A549 (cell line): ENCODE data around the gene SLCO3A1. TPM values are rescaled to one million over a fixed set of nuclear protein-coding genes. Genes with fewer than 3 reads are reported as not detected.

Experiments
- ATAC-seq, 2 experiments: fragments of 200-7000 bp in 1 of 2; fragments of >200 bp in 1 of 2; cut with Nextera tagmentation in 1 of 2; cut with Tn5 transposase in 1 of 2; 3 replicates each; pipeline versions ENCODE4 v1.8.0 to v1.9.1; 2018 to 2020; ENCODE audit warnings: mild to moderate bottlenecking in 1 of 2, moderate library complexity in 1 of 2
- CTCF ChIA-PET: fragments of 300-600 bp; sonication (Branson Sonifier 250); formaldehyde crosslinking; extraction: SDS; loops from one replicate; lab custom pipeline; 2021; ENCODE audit warnings: antibody characterized with exemption, inconsistent platforms; lab: Yijun Ruan, JAX
- POLR2A ChIA-PET: fragments of 350-600 bp; formaldehyde crosslinking; extraction: SDS; loops from one replicate; lab custom pipeline; 2021; ENCODE audit warnings: antibody characterized with exemption, inconsistent platforms; lab: Yijun Ruan, JAX
- DNase-seq, 2 experiments: peaks; one replicate each; pipeline versions ENCODE4 v3.0.0 to v3.0.0-alpha.2; 2011 to 2016; ENCODE audit warnings: low read depth in 1 of 2, low spot score in 1 of 2
- FAIRE-seq: peaks from 2 replicates; lab custom pipeline; 2011; peaks lifted over from hg19 to GRCh38; lab: Jason Lieb, UNC
- H3K27ac ChIP-seq, 2 experiments: fragments of >200 bp; sonication (Bioruptor Twin); formaldehyde crosslinking; 3 replicates each; pipeline ENCODE4 v1.5.1; 2016 to 2017
- H3K4me1 ChIP-seq: fragments of >200 bp; sonication (Bioruptor Twin); formaldehyde crosslinking; 3 replicates; pipeline ENCODE4 v1.6.1; 2016
- H3K4me2 ChIP-seq: fragments of >200 bp; sonication (Bioruptor Twin); formaldehyde crosslinking; 3 replicates; pipeline ENCODE4 v1.6.1; 2016
- H3K4me3 ChIP-seq: fragments of >200 bp; sonication (Bioruptor Twin); formaldehyde crosslinking; 3 replicates; pipeline ENCODE4 v1.5.1; 2016
- H3K9me3 ChIP-seq: fragments of >200 bp; sonication (Bioruptor Twin); formaldehyde crosslinking; 3 replicates; pipeline ENCODE4 v1.6.1; 2016
- ATOH8 ChIP-seq: fragments of 250-450 bp; sonication (Bioruptor Pico); IDR thresholded peaks from 2 replicates; pipeline ENCODE4 v1.5.0; 2020; ENCODE audit warnings: low read depth, mild to moderate bottlenecking, moderate library complexity
- BHLHE40 ChIP-seq: IDR thresholded peaks from 2 replicates; pipeline ENCODE4 v1.6.1; 2012; ENCODE audit warnings: low read depth, low read length, inconsistent platforms
- CEBPB ChIP-seq, 2 experiments: fragments of >200 bp in 1 of 2; sonication (Bioruptor Twin) in 1 of 2; formaldehyde crosslinking in 1 of 2; IDR thresholded peaks; 2 replicates each; pipeline ENCODE4 v1.6.1; 2012 to 2016
- CHD2 ChIP-seq: fragments of 150-350 bp; IDR thresholded peaks from 2 replicates; pipeline ENCODE4 v1.6.1; 2014; ENCODE audit warnings: low read length; ENCODE audit not compliant: partially characterized antibody
- CHD4 ChIP-seq: fragments of 200-600 bp; sonication (generic); IDR thresholded peaks from 2 replicates; pipeline ENCODE4 v1.6.1; 2016; ENCODE audit warnings: antibody characterized with exemption, mild to moderate bottlenecking, borderline replicate concordance
- EHMT2 ChIP-seq: fragments of 200-600 bp; sonication (generic); IDR thresholded peaks from 2 replicates; pipeline ENCODE4 v1.6.1; 2016; ENCODE audit warnings: antibody characterized with exemption, low read depth, mild to moderate bottlenecking, moderate library complexity
- EP300 ChIP-seq, 2 experiments: fragments of >200 bp; sonication (Bioruptor Twin); formaldehyde crosslinking; IDR thresholded peaks; 2 replicates in 1 of 2; 3 replicates in 1 of 2; pipeline ENCODE4 v1.6.1; 2016 to 2017
- FOSB ChIP-seq: fragments of 250-450 bp; sonication (Bioruptor Pico); IDR thresholded peaks from 2 replicates; pipeline ENCODE4 v1.5.0; 2020; ENCODE audit warnings: mild to moderate bottlenecking, moderate library complexity
- HES2 ChIP-seq: fragments of >200 bp; sonication (Bioruptor Twin); formaldehyde crosslinking; IDR thresholded peaks from 2 replicates; pipeline ENCODE4 v1.6.1; 2016
- HMGXB4 ChIP-seq: fragments of 250-450 bp; sonication (Bioruptor Pico); IDR thresholded peaks from 2 replicates; pipeline ENCODE4 v1.5.0; 2021; ENCODE audit warnings: mild to moderate bottlenecking, moderate library complexity, borderline replicate concordance
- HOXA7 ChIP-seq: fragments of 250-450 bp; sonication (Bioruptor Pico); IDR thresholded peaks from 2 replicates; pipeline ENCODE4 v1.5.0; 2020; ENCODE audit warnings: mild to moderate bottlenecking, moderate library complexity
- HOXB5 ChIP-seq: fragments of 250-450 bp; sonication (Bioruptor Pico); IDR thresholded peaks from 2 replicates; pipeline ENCODE4 v1.5.0; 2020; ENCODE audit warnings: mild to moderate bottlenecking, moderate library complexity
- MAFK ChIP-seq: fragments of 450-650 bp; IDR thresholded peaks from 2 replicates; pipeline ENCODE4 v1.6.1; 2014; ENCODE audit not compliant: partially characterized antibody
- MYC ChIP-seq: IDR thresholded peaks from 2 replicates; pipeline ENCODE4 v1.6.1; 2012; ENCODE audit warnings: mild to moderate bottlenecking, inconsistent platforms, low read length, improper control_type of control experiment, borderline replicate concordance
- NR3C1 ChIP-seq: fragments of >200 bp; sonication (Bioruptor Twin); formaldehyde crosslinking; IDR thresholded peaks from 3 replicates; pipeline ENCODE4 v1.6.1; 2017
- RARB ChIP-seq: fragments of 250-450 bp; sonication (Bioruptor Pico); IDR thresholded peaks from 2 replicates; pipeline ENCODE4 v1.8.0; 2021; ENCODE audit warnings: mild to moderate bottlenecking, moderate library complexity
- RCOR1 ChIP-seq: fragments of 150-350 bp; IDR thresholded peaks from 2 replicates; pipeline ENCODE4 v1.6.1; 2014; ENCODE audit warnings: antibody characterized with exemption, low read length, low read depth
- REST ChIP-seq: fragments of 200-600 bp; sonication (generic); IDR thresholded peaks from 2 replicates; pipeline ENCODE4 v1.6.1; 2016; ENCODE audit warnings: antibody characterized with exemption, mild to moderate bottlenecking, moderate library complexity
- RNF2 ChIP-seq: fragments of 200-600 bp; sonication (generic); IDR thresholded peaks from 2 replicates; pipeline ENCODE4 v1.6.1; 2016; ENCODE audit warnings: low read depth, mild to moderate bottlenecking, antibody characterized with exemption, moderate library complexity, borderline replicate concordance
- ZC3H11A ChIP-seq: fragments of 450-650 bp; IDR thresholded peaks from 2 replicates; pipeline ENCODE4 v1.6.1; 2014; ENCODE audit warnings: antibody characterized with exemption, mild to moderate bottlenecking
- ZFP36 ChIP-seq: fragments of 450-650 bp; IDR thresholded peaks from 2 replicates; pipeline ENCODE4 v1.6.1; 2014; ENCODE audit warnings: borderline replicate concordance; ENCODE audit not compliant: partially characterized antibody
- ZNF302 ChIP-seq: fragments of 250-450 bp; sonication (Bioruptor Pico); IDR thresholded peaks from 2 replicates; pipeline ENCODE4 v1.9.0; 2021; ENCODE audit warnings: inconsistent platforms, mild to moderate bottlenecking, moderate library complexity
- ZSCAN20 ChIP-seq: fragments of 250-450 bp; sonication (Bioruptor Pico); IDR thresholded peaks from 2 replicates; pipeline ENCODE4 v1.8.0; 2022; ENCODE audit warnings: mild to moderate bottlenecking, moderate library complexity
- WGBS: methylation state at CpG from one replicate; pipeline ENCODE4 v1.1.6; 2017; ENCODE audit errors: missing lambda C conversion rate; 5-methylcytosine and 5-hydroxymethylcytosine counted together
- polyA plus RNA-seq, 4 experiments: library from polyadenylated mRNA; depleted of rRNA in 3 of 4; stranded (reverse); fragments of >200 nt; fragmentation: RNase III in 1 of 4; extraction: RNeasy Plus Mini Kit Qiagen cat#74134 plus additional on column Dnase treatment in 1 of 4; gene quantifications; 2 replicates in 3 of 4; 3 replicates in 1 of 4; pipeline ENCODE4 v1.2.3, GENCODE V29; 2011 to 2017

Gene SLCO3A1
- polyA plus RNA-seq, 2 of the 4 experiments (the other 2 are of a cell fraction) = 16.8 to 17.0 TPM

- ChIA-PET POLR2A (no interaction called here), CTCF (no interaction called here)
- WGBS = 14% methylated on average over 1 of the region's 2 CpGs
- no peak for DNase-seq
- TF ChIP-seq FOSB (CRISPR knock-in tag) = no peak
- TF ChIP-seq ZSCAN20 = no peak
- TF ChIP-seq HMGXB4 = no peak
- no peak for TF ChIP-seq HOXA7 (CRISPR knock-in tag)
- no peak for TF ChIP-seq EHMT2
- no peak for TF ChIP-seq NR3C1
- Histone ChIP-seq H3K4me2 (no peak overlapping the region), H3K4me1 (no peaks in the 10 kb centered on the region), H3K9me3 (peaks cover 9% of the 10 kb centered on the region; the same call in 1 of the 3 replicates), H3K27ac (no peak overlapping the region), H3K4me3 (no peak overlapping the region)
- no peak for ATAC-seq
- no peak for FAIRE-seq
Observed at GRCh38 chr15:92035961-92036360, 182.5 kb downstream of the SLCO3A1 start.

GRCh38 chr15:92037491-92037890, 184.0 kb downstream of the SLCO3A1 start:
- no peak overlapping the region for H3K4me3 ChIP-seq
- TF ChIP-seq CHD4 (no peak), EP300 (IDR thresholded peaks at IDR 0.05) (no peak), ZSCAN20 (no peak), CHD2 (no peak), FOSB (CRISPR knock-in tag) (no peak), ZFP36 (no peak), ZNF302 (no peak), RNF2 (no peak), RCOR1 (no peak), ZC3H11A (no peak), MYC (no peak), BHLHE40 (no peak), HOXB5 (CRISPR knock-in tag) (no peak), RARB (no peak), ATOH8 (no peak), HES2 (no peak), CEBPB (IDR thresholded peaks at IDR 0.05) (no peak), MAFK (no peak), REST (no peak)
- TF ChIP-seq, all 56 proteins: peak for 0
- ChIA-PET CTCF (interaction anchor here (1.4 to 1.6 kb wide), 2 partner anchors 9 to 185 kb away, joined by 4 to 6 read pairs; no protein-coding TSS in a partner anchor), POLR2A (no interaction called here)
- H3K4me1 ChIP-seq = no peaks in the 10 kb centered on the region
- H3K9me3 ChIP-seq = peaks cover 9% of the 10 kb centered on the region; the same call in 1 of the 3 replicates
- no peak overlapping the region for H3K4me2 ChIP-seq
- no peak for DNase-seq
- no peak for FAIRE-seq
- no peak for ATAC-seq
- no peak overlapping the region for H3K27ac ChIP-seq
- WGBS = 91% methylated on average over 1 of the region's 1 CpG
